ENCODE data around the gene CDH23. TPM values are rescaled to one million over a fixed set of nuclear protein-coding genes. Genes with fewer than 3 reads are reported as not detected.

CDH23 gene
- polyA plus RNA-seq, 1 donor from 2014 or later = not detected

- Mint-ChIP-seq H3K4me1 (no peaks in the 10 kb centered on the region), H3K9me3 (no peaks in the 10 kb centered on the region), H3K27ac (no peak overlapping the region), H3K36me3 (no peaks in the 10 kb centered on the region), H3K27me3 (no peaks in the 10 kb centered on the region), H3K4me3 (no peak overlapping the region)
These were observed 115.6 kb downstream of the CDH23 start for GRCh38 chr10:71512312-71512711.

GRCh38 chr10:71512761-71513539 lies 116.2 kb downstream of the CDH23 start:
- Mint-ChIP-seq H3K4me1 (no peaks in the 10 kb centered on the region), H3K9me3 (no peaks in the 10 kb centered on the region), H3K27me3 (no peaks in the 10 kb centered on the region), H3K4me3 (no peak overlapping the region), H3K36me3 (no peaks in the 10 kb centered on the region), H3K27ac (no peak overlapping the region)

GRCh38 chr10:71513540-71513853 lies 116.8 kb downstream of the CDH23 start:
- Mint-ChIP-seq H3K27me3 (no peaks in the 10 kb centered on the region), H3K36me3 (no peaks in the 10 kb centered on the region), H3K4me1 (no peaks in the 10 kb centered on the region), H3K27ac (no peak overlapping the region), H3K9me3 (no peaks in the 10 kb centered on the region), H3K4me3 (no peak overlapping the region)

- no peak overlapping the region for H3K4me3 Mint-ChIP-seq
- H3K36me3 Mint-ChIP-seq = no peaks in the 10 kb centered on the region
- H3K4me1 Mint-ChIP-seq = no peaks in the 10 kb centered on the region
- H3K9me3 Mint-ChIP-seq = no peaks in the 10 kb centered on the region
- no peak overlapping the region for H3K27ac Mint-ChIP-seq
- no peaks in the 10 kb centered on the region for H3K27me3 Mint-ChIP-seq
These were observed 117.2 kb downstream of the CDH23 start for GRCh38 chr10:71513936-71514335.

- H3K4me1 Mint-ChIP-seq = no peaks in the 10 kb centered on the region
- H3K9me3 Mint-ChIP-seq = no peaks in the 10 kb centered on the region
- H3K27me3 Mint-ChIP-seq = no peaks in the 10 kb centered on the region
- H3K36me3 Mint-ChIP-seq = no peaks in the 10 kb centered on the region
- no peak overlapping the region for H3K27ac Mint-ChIP-seq
- no peak overlapping the region for H3K4me3 Mint-ChIP-seq
These were observed 118.9 kb downstream of the CDH23 start for GRCh38 chr10:71515531-71516172.

GRCh38 chr10:71516890-71517289 lies 120.2 kb downstream of the CDH23 start:
- Mint-ChIP-seq H3K4me3 (no peak overlapping the region), H3K27me3 (peaks cover 3% of the 10 kb centered on the region), H3K27ac (no peak overlapping the region), H3K9me3 (no peaks in the 10 kb centered on the region), H3K36me3 (no peaks in the 10 kb centered on the region), H3K4me1 (no peaks in the 10 kb centered on the region)

GRCh38 chr10:71517298-71518169 lies 120.8 kb downstream of the CDH23 start:
- no peaks in the 10 kb centered on the region for H3K36me3 Mint-ChIP-seq
- no peaks in the 10 kb centered on the region for H3K9me3 Mint-ChIP-seq

GRCh38 chr10:71520042-71520441 lies 123.3 kb downstream of the CDH23 start:
- H3K9me3 Mint-ChIP-seq = no peaks in the 10 kb centered on the region
- H3K27ac Mint-ChIP-seq = no peak overlapping the region
- H3K4me1 Mint-ChIP-seq = no peaks in the 10 kb centered on the region
- no peak overlapping the region for H3K4me3 Mint-ChIP-seq
- H3K36me3 Mint-ChIP-seq = no peaks in the 10 kb centered on the region
- peaks cover 16% of the 10 kb centered on the region for H3K27me3 Mint-ChIP-seq

More at GRCh38 chr10:71517298-71518169, 120.8 kb downstream of the CDH23 start:
- Mint-ChIP-seq H3K4me1 (no peaks in the 10 kb centered on the region), H3K4me3 (no peak overlapping the region), H3K27ac (no peak overlapping the region), H3K27me3 (peaks cover 3% of the 10 kb centered on the region)

GRCh38 chr10:71521504-71522441 lies 125.1 kb downstream of the CDH23 start:
- Mint-ChIP-seq H3K27ac (no peak overlapping the region), H3K27me3 (peaks cover 19% of the 10 kb centered on the region), H3K9me3 (no peaks in the 10 kb centered on the region), H3K4me1 (peaks cover 0 to 4% (median 0%) of the 10 kb centered on the region in 3 donors), H3K36me3 (no peaks in the 10 kb centered on the region), H3K4me3 (no peak overlapping the region)

GRCh38 chr10:71522442-71523144 lies 125.9 kb downstream of the CDH23 start:
- H3K36me3 Mint-ChIP-seq = no peaks in the 10 kb centered on the region
- no peak overlapping the region for H3K4me3 Mint-ChIP-seq
- peaks cover 19% of the 10 kb centered on the region for H3K27me3 Mint-ChIP-seq
- no peak overlapping the region for H3K27ac Mint-ChIP-seq
- H3K9me3 Mint-ChIP-seq = no peaks in the 10 kb centered on the region
- peaks cover 0 to 4% (median 0%) of the 10 kb centered on the region in 3 donors for H3K4me1 Mint-ChIP-seq

GRCh38 chr10:71523756-71524155 lies 127.0 kb downstream of the CDH23 start:
- Mint-ChIP-seq H3K4me1 (peaks cover 0 to 4% (median 0%) of the 10 kb centered on the region in 3 donors), H3K4me3 (no peak overlapping the region), H3K36me3 (no peaks in the 10 kb centered on the region), H3K27me3 (peaks cover 19% of the 10 kb centered on the region), H3K27ac (no peak overlapping the region), H3K9me3 (no peaks in the 10 kb centered on the region)

GRCh38 chr10:71525092-71525491 lies 128.4 kb downstream of the CDH23 start:
- Mint-ChIP-seq H3K27me3 (peaks cover 19% of the 10 kb centered on the region), H3K27ac (no peak overlapping the region), H3K4me3 (no peak overlapping the region), H3K9me3 (no peaks in the 10 kb centered on the region), H3K36me3 (no peaks in the 10 kb centered on the region), H3K4me1 (peaks cover 0 to 4% (median 0%) of the 10 kb centered on the region in 3 donors)

- no peaks in the 10 kb centered on the region for H3K36me3 Mint-ChIP-seq
- H3K27me3 Mint-ChIP-seq = peaks cover 19% of the 10 kb centered on the region
- peaks cover 0 to 4% (median 0%) of the 10 kb centered on the region in 3 donors for H3K4me1 Mint-ChIP-seq
- H3K4me3 Mint-ChIP-seq = no peak overlapping the region
- no peak overlapping the region for H3K27ac Mint-ChIP-seq
- no peaks in the 10 kb centered on the region for H3K9me3 Mint-ChIP-seq
These were observed 129.0 kb downstream of the CDH23 start for GRCh38 chr10:71525721-71526120.

- no peak overlapping the region for H3K4me3 Mint-ChIP-seq
- H3K27ac Mint-ChIP-seq = no peak overlapping the region
- H3K9me3 Mint-ChIP-seq = peaks cover 0 to 1% (median 0%) of the 10 kb centered on the region in 3 donors
- peaks cover 0 to 4% (median 0%) of the 10 kb centered on the region in 3 donors for H3K4me1 Mint-ChIP-seq
- no peaks in the 10 kb centered on the region for H3K36me3 Mint-ChIP-seq
- peaks cover 15% of the 10 kb centered on the region for H3K27me3 Mint-ChIP-seq
These were observed 129.9 kb downstream of the CDH23 start for GRCh38 chr10:71526653-71527052.
